Endothelial cell of umbilical vein (primary cell): Measurements from ENCODE around the gene PDLIM5. TPM values are rescaled to one million over a fixed set of nuclear protein-coding genes. Genes with fewer than 3 reads are reported as not detected.
"Not testable (repeated sequence)": the region's sequence is repeated elsewhere in the genome, so short reads cannot be mapped to it uniquely, and the experiment has no call there.

ENCODE experiments used
- BruUV-seq: library from RNA; stranded (reverse); fragments of 400-500 nt; replicated peaks from 2 replicates; lab custom pipeline; 2021; lab: Mats Ljungman, UMichigan
- CTCF ChIA-PET: fragments of 300-600, 350-600 bp; sonication (Branson Sonifier 250); formaldehyde crosslinking; loops from one replicate; lab custom pipeline; 2021; ENCODE audit warnings: antibody characterized with exemption, inconsistent platforms; lab: Charles Lee
- POLR2A ChIA-PET: fragments of 300-600, 350-600 bp; sonication (Branson Sonifier 250); formaldehyde crosslinking; loops from one replicate; lab custom pipeline; 2021; ENCODE audit warnings: antibody characterized with exemption, inconsistent platforms; lab: Charles Lee
- DNase-seq: peaks from one replicate; pipeline ENCODE4 v3.0.0-alpha.2; 2011; ENCODE audit warnings: low read depth, low spot score
- FAIRE-seq: peaks from 2 replicates; lab custom pipeline; 2011; peaks lifted over from hg19 to GRCh38; lab: Jason Lieb, UNC
- H2AFZ ChIP-seq: 2 replicates; pipeline ENCODE4 v1.6.0; 2012; ENCODE audit warnings: low read depth, low read length, control low read depth, inconsistent platforms
- H3K27ac ChIP-seq: 2 replicates; pipeline ENCODE4 v1.5.1; 2011; ENCODE audit warnings: low read depth, mild to moderate bottlenecking, control low read depth, low read length, moderate library complexity; ENCODE audit not compliant: insufficient read depth
- H3K27me3 ChIP-seq, 2 experiments: 2 replicates each; pipeline versions ENCODE4 v1.6.0 to v1.6.1; 2011; ENCODE audit warnings: low read length in 2 of 2, mixed read lengths in 1 of 2; ENCODE audit not compliant: control insufficient read depth in 2 of 2, insufficient read depth in 2 of 2
- H3K36me3 ChIP-seq, 2 experiments: 2 replicates in 1 of 2; 3 replicates in 1 of 2; pipeline ENCODE4 v1.5.1; 2011; ENCODE audit warnings: low read length in 2 of 2, mild to moderate bottlenecking in 1 of 2, moderate library complexity in 1 of 2; ENCODE audit not compliant: control insufficient read depth in 2 of 2, insufficient read depth in 2 of 2; ENCODE audit errors: extremely low read depth in 1 of 2
- H3K4me1 ChIP-seq: 3 replicates; pipeline ENCODE4 v1.5.1; 2011; ENCODE audit warnings: mild to moderate bottlenecking, low read length; ENCODE audit not compliant: control insufficient read depth, insufficient read depth; ENCODE audit errors: extremely low read depth
- H3K4me2 ChIP-seq: 2 replicates; pipeline ENCODE4 v1.6.1; 2011; ENCODE audit warnings: low read length, control low read depth, mixed read lengths; ENCODE audit not compliant: insufficient read depth
- H3K4me3 ChIP-seq, 3 experiments: fragments of 200-600 bp in 1 of 3; sonication (generic), shearing (Covaris generic) in 1 of 3; replicated peaks in 1 of 3; 2 replicates each; pipeline ENCODE4 v1.5.1; 2011 to 2016; ENCODE audit warnings: control low read depth in 3 of 3, low read length in 3 of 3, mild to moderate bottlenecking in 2 of 3, inconsistent platforms in 1 of 3, low read depth in 1 of 3, moderate library complexity in 1 of 3; ENCODE audit not compliant: insufficient read depth in 1 of 3
- H3K79me2 ChIP-seq: 2 replicates; pipeline ENCODE4 v1.6.0; 2012; ENCODE audit warnings: low read length, inconsistent platforms; ENCODE audit not compliant: control insufficient read depth, insufficient read depth
- H3K9ac ChIP-seq: replicated peaks from 2 replicates; pipeline ENCODE3; 2011; ENCODE audit warnings: low read length, control low read depth; ENCODE audit not compliant: insufficient read depth; ENCODE audit errors: extremely low read depth
- H3K9me1 ChIP-seq: replicated peaks from 3 replicates; pipeline ENCODE4 v1.6.0; 2011; ENCODE audit warnings: mild to moderate bottlenecking, low read length; ENCODE audit not compliant: control insufficient read depth, insufficient read depth; ENCODE audit errors: extremely low read depth
- H3K9me3 ChIP-seq: replicated peaks from 2 replicates; pipeline ENCODE4 v1.5.1; 2012; ENCODE audit warnings: low read length, inconsistent platforms; ENCODE audit not compliant: control insufficient read depth, insufficient read depth
- H4K20me1 ChIP-seq: replicated peaks from 2 replicates; pipeline ENCODE3; 2011; ENCODE audit warnings: mild to moderate bottlenecking, low read length; ENCODE audit not compliant: control insufficient read depth, insufficient read depth; ENCODE audit errors: extremely low read depth
- EZH2 ChIP-seq: IDR thresholded peaks from 2 replicates; pipeline ENCODE4 v1.6.1; 2012; ENCODE audit warnings: borderline replicate concordance, low read depth, mild to moderate bottlenecking, moderate library complexity, low read length, inconsistent platforms; ENCODE audit not compliant: severe bottlenecking
- FOS ChIP-seq: IDR thresholded peaks from 2 replicates; pipeline ENCODE4 v1.6.1; 2011; ENCODE audit warnings: mild to moderate bottlenecking, low read length, moderate library complexity, borderline replicate concordance; ENCODE audit not compliant: insufficient read depth
- GATA2 ChIP-seq: IDR thresholded peaks from 2 replicates; pipeline ENCODE4 v1.7.0; 2011; ENCODE audit warnings: low read depth, mild to moderate bottlenecking, moderate library complexity, mixed read lengths, low read length; ENCODE audit not compliant: insufficient read length, insufficient read depth
- JUN ChIP-seq: IDR thresholded peaks from 2 replicates; pipeline ENCODE4 v1.6.1; 2011; ENCODE audit warnings: borderline replicate concordance, low read depth; ENCODE audit not compliant: insufficient read length, insufficient read depth
- dilution Hi-C: fragments of 300-500 bp; cut with MboI; formaldehyde crosslinking; loops from one replicate; pipeline ENCODE4 v1.15.0; 2019; ENCODE audit warnings: low sequenced_read_pairs; ENCODE audit not compliant: extremely low pct_ligation_motif_present
- intact Hi-C: fragments of 100-400 bp; cut with micrococcal nuclease; formaldehyde crosslinking; loops from one replicate; pipeline ENCODE4 v1.10.0; 2022
- polyA plus RNA-seq, 4 experiments: library from polyadenylated mRNA; depleted of rRNA in 3 of 4; stranded (reverse) in 3 of 4; unstranded in 1 of 4; fragments of >200 nt; gene quantifications; 2 replicates each; pipeline versions ENCODE4 v1.2.1 to v1.2.3, GENCODE V29; 2011 to 2012; ENCODE audit warnings: missing spikeins in 1 of 4
- total RNA-seq: library from RNA; stranded (reverse); gene quantifications from 2 replicates; pipeline ENCODE4 v1.2.3, GENCODE V29; 2021
- TF ChIP-seq, protein P1 (sequence below), 2 donors: IDR thresholded peaks; 1 replicate in 1 of 2; 2 replicates in 1 of 2; pipeline ENCODE4 v1.5.1; 2011; ENCODE audit warnings: low read length in 2 of 2, mild to moderate bottlenecking in 2 of 2, moderate library complexity in 2 of 2, control low read depth in 1 of 2, inconsistent platforms in 1 of 2, low read depth in 1 of 2; ENCODE audit not compliant: insufficient read depth in 1 of 2; ENCODE audit errors: extremely low read depth in 1 of 2

PDLIM5 gene
- total and polyA plus RNA-seq, 2 donors (not counting 3 experiments of a cell fraction or from before 2014, with no cell fraction given), result 243 to 310 TPM

DNA sequence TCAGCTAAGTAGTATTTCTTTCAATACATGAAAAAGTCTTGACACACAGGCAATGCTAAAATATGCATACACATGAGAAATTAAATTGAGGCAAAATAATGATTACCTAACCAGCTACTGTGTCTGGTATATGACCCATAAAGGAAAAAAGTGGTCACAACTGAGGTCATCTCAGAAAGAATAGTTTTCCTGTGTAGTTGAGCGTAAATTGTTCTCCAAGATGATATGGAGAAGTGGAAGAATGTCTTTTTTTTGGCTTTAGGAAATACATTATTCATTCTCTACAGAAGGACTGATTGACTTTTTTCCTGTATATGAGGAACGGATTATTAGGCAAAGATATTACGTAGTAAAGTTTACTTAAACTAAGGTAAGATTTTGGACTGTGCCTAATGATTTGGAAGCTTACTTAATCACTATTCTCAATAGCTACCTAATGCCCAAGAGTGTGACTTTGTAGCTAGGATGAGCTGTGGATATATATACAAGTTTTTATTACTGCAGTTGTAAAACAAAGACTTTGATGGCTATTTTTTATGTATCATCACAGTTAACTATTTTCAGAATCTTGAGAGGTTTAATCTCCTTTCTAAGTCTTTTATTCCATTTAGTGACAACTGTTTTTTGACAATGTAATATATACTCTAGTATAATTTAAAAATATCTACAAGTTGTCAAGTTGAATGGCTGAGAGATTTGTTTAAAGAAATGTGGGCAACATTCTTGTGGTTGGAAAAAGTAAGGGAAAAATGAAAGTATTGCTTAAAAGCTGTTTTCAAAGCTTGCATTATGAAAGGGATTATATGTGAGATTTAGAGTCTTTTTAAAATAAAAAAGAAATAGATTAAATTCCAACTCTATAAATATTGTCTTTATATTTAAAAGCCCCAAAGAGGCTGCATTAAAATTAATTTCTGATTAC is 100.2 kb downstream of the PDLIM5 start:
- Histone ChIP-seq H3K27me3 (no peaks in the 10 kb centered on the region), H3K4me2 (peak overlapping the region; percentile 85), H3K36me3 (peaks cover 0 to 4% of the 10 kb centered on the region in 2 experiments), H3K9me1 (no peaks in the 10 kb centered on the region), H3K4me3 (no peak overlapping the region), H3K9ac (peak overlapping the region; percentile 80), H2AFZ (no peak overlapping the region), H4K20me1 (no peaks in the 10 kb centered on the region), H3K9me3 (no peaks in the 10 kb centered on the region), H3K27ac (peak overlapping the region; percentile 82), H3K4me1 (peaks cover 53% of the 10 kb centered on the region), H3K79me2 (peaks cover 63% of the 10 kb centered on the region)
- intact Hi-C loops (no loop called here), dilution Hi-C loops (no loop called here)
- TF ChIP-seq GATA2 (peak; percentile 23), EZH2 (no peak), FOS (peak; percentile 21), JUN (peak; percentile 90)
- TF ChIP-seq, protein P1, sequence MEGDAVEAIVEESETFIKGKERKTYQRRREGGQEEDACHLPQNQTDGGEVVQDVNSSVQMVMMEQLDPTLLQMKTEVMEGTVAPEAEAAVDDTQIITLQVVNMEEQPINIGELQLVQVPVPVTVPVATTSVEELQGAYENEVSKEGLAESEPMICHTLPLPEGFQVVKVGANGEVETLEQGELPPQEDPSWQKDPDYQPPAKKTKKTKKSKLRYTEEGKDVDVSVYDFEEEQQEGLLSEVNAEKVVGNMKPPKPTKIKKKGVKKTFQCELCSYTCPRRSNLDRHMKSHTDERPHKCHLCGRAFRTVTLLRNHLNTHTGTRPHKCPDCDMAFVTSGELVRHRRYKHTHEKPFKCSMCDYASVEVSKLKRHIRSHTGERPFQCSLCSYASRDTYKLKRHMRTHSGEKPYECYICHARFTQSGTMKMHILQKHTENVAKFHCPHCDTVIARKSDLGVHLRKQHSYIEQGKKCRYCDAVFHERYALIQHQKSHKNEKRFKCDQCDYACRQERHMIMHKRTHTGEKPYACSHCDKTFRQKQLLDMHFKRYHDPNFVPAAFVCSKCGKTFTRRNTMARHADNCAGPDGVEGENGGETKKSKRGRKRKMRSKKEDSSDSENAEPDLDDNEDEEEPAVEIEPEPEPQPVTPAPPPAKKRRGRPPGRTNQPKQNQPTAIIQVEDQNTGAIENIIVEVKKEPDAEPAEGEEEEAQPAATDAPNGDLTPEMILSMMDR (IDR thresholded peaks at IDR 0.05; ENCODE audit: extremely low read depth in 1 of 2, insufficient read depth in 1 of 2, low read depth in 1 of 2, low read length in 2 of 2), result no peak
- POLR2A ChIA-PET, result interaction anchor here (0.6 to 1.7 kb wide), 5 partner anchors 9 to 344 kb away, joined by 3 to 7 read pairs (median 4); partner anchors contain the start of gene SMARCAD1
- CTCF ChIA-PET, result interaction anchor here (0.7 to 1.7 kb wide), 9 partner anchors 9 to 145 kb away, joined by 3 to 8 read pairs (median 4); no protein-coding TSS in a partner anchor
- DNase-seq (peak; percentile 91), FAIRE-seq (peak; percentile 83)
- BruUV-seq, result TSS peak; percentile 40

DNA sequence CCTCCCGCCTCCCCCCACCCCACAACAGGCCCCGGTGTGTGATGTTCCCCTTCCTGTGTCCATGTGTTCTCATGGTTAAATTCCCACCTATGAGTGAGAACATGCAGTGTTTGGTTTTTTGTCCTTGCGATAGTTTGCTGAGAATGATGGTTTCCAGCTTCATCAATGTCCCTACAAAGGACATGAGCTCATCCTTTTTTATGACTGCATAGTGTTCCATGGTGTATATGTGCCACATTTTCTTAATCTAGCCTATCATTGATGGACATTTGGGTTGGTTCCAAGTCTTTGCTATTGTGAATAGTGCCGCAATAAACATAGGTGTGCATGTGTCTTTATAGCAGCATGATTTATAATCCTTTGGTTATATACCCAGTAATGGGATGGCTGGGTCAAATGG is 104.3 kb downstream of the PDLIM5 start:
- H3K9ac ChIP-seq, H3K27me3 ChIP-seq, H3K9me1 ChIP-seq, DNase-seq, H3K27ac ChIP-seq, dilution Hi-C loops, H4K20me1 ChIP-seq, H3K4me2 ChIP-seq, H3K4me3 ChIP-seq, BruUV-seq, POLR2A ChIA-PET, H2AFZ ChIP-seq, FAIRE-seq, H3K9me3 ChIP-seq, CTCF ChIA-PET, H3K36me3 ChIP-seq, intact Hi-C loops: not testable (repeated sequence)
- peaks cover 65% of the 10 kb centered on the region for H3K79me2 ChIP-seq
- peaks cover 42% of the 10 kb centered on the region for H3K4me1 ChIP-seq

DNA sequence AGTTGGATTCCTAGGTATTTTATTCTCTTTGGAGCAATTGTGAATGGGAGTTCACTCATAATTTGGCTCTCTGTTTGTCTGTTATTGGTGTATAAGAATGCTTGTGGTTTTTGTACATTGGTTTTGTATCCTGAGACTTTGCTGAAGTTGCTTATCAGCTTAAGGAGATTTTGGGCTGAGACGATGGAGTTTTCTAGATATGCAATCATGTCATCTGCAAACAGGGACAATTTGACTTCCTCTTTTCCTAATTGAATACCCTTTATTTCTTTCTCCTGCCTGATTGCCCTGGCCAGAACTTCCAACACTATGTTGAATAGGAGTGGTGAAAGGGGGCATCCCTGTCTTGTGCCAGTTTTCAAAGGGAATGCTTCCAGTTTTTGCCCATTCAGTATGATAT is 105.9 kb downstream of the PDLIM5 start:
- CTCF ChIA-PET, H3K36me3 ChIP-seq, DNase-seq, H3K27me3 ChIP-seq, H3K4me3 ChIP-seq, BruUV-seq, intact Hi-C loops, dilution Hi-C loops, H3K4me2 ChIP-seq, H3K9me1 ChIP-seq, H2AFZ ChIP-seq, H3K27ac ChIP-seq, H3K9ac ChIP-seq, POLR2A ChIA-PET, FAIRE-seq, H3K9me3 ChIP-seq, H4K20me1 ChIP-seq: not testable (repeated sequence)
- Histone ChIP-seq H3K79me2 (peaks cover 66% of the 10 kb centered on the region), H3K4me1 (peaks cover 46% of the 10 kb centered on the region)
